ENCODE data around the gene NLRP3.
A peak's percentile ranks its signal among the peaks of the same experiment; 100 is the strongest.

Gene NLRP3

GRCh38 chr1:247409869-247410544 is 6.0 kb upstream of the NLRP3 start:
- ATAC-seq: peak; percentile 78
- DNase-seq (ENCODE audit: low spot score in 2 of 2): peak in 1 of 2 donors; percentile 69
- Mint-ChIP-seq H3K36me3 (no peaks in the 10 kb centered on the region), H3K4me3 (peak overlapping the region; percentile 58), H3K4me1 (peaks cover 37% of the 10 kb centered on the region), H3K27ac (peak overlapping the region; percentile 41), H3K9me3 (no peaks in the 10 kb centered on the region)

- H3K4me1 Mint-ChIP-seq: peaks cover 53% of the 10 kb centered on the region
- H3K27ac Mint-ChIP-seq: no peak overlapping the region
- no peak for DNase-seq (ENCODE audit: low spot score in 2 of 2)
Observed at GRCh38 chr1:247411621-247412327, 4.2 kb upstream of the NLRP3 start.

GRCh38 chr1:247417831-247418230 is 1.9 kb downstream of the NLRP3 start:
- no peaks in the 10 kb centered on the region for H3K36me3 Mint-ChIP-seq
- H3K9me3 Mint-ChIP-seq: no peaks in the 10 kb centered on the region
- peaks cover 51% of the 10 kb centered on the region for H3K4me1 Mint-ChIP-seq
- no peak overlapping the region for H3K27ac Mint-ChIP-seq
- no peak overlapping the region for H3K4me3 Mint-ChIP-seq
- no peak for ATAC-seq
- DNase-seq (ENCODE audit: low spot score in 2 of 2): no peak

More at GRCh38 chr1:247411621-247412327, 4.2 kb upstream of the NLRP3 start:
- ATAC-seq: no peak
- H3K9me3 Mint-ChIP-seq: no peaks in the 10 kb centered on the region
- H3K36me3 Mint-ChIP-seq: no peaks in the 10 kb centered on the region
- H3K4me3 Mint-ChIP-seq: no peak overlapping the region

DNA sequence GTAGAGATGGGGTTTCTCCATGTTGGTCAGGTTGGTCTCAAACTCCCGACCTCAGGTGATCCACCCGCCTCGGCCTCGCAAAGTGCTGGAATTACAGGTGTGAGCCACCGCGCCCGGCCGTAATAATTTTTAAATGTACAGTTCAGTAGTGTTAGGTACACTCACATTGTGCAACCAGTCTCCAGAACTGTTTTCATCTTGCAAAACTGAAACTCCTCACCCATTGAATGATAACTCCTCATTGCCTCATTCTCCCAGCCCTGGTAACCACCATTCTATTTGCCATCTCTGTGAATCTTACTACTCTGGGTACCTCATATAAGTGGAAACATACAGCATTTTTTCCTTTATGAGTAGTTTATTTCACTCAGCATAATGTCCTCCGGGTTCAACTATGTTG is 3.4 kb downstream of the NLRP3 start:
- no peak for ATAC-seq
- Mint-ChIP-seq H3K4me3 (no peak overlapping the region), H3K27ac (no peak overlapping the region)

DNA sequence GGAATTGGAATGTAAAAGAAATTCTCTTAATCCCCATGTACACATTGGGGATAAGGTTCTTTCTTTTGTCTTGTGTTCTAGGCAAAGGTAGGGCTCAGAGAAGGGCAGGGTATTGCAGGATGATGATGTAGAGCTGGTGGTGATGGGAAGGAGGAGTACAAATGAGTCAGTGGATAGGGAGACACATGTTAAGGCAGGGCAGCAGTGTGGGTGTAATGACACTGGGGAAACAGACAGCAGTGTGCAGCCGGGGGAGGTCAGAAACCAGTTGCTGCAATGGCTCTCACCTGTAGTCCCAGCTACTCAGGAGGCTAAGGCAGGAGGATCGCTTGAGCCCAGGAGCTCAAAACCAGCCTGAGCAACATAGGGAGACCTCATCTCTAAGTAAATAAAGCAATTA is 5.1 kb downstream of the NLRP3 start:
- H3K9me3 Mint-ChIP-seq: no peaks in the 10 kb centered on the region
- peaks cover 23% of the 10 kb centered on the region for H3K36me3 Mint-ChIP-seq
- peaks cover 37% of the 10 kb centered on the region for H3K4me1 Mint-ChIP-seq
- H3K27ac Mint-ChIP-seq: no peak overlapping the region
- ATAC-seq (peak; percentile 96), DNase-seq (ENCODE audit: low spot score in 2 of 2) (no peak)
- H3K4me3 Mint-ChIP-seq: no peak overlapping the region

More for the DNA sequence above, 3.4 kb downstream of the NLRP3 start:
- Mint-ChIP-seq H3K9me3 (no peaks in the 10 kb centered on the region), H3K4me1 (peaks cover 51% of the 10 kb centered on the region), H3K36me3 (peaks cover 8% of the 10 kb centered on the region)
- DNase-seq (ENCODE audit: low spot score in 2 of 2): no peak

DNA sequence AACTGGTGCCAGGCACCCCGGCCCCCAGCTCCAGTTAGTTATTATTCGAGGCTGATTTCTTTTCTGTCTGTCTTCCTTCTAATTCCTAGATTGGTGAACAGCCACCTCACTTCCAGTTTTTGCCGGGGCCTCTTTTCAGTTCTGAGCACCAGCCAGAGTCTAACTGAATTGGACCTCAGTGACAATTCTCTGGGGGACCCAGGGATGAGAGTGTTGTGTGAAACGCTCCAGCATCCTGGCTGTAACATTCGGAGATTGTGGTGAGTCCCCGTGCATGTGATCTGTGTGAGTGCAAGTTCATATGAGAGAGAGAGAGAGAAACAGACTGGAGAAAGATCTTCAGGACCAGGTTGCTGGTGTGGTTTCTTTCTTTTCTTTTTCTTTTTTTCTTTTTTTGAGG is 13.5 kb downstream of the NLRP3 start:
- Mint-ChIP-seq H3K9me3 (no peaks in the 10 kb centered on the region), H3K27ac (no peak overlapping the region), H3K4me3 (no peak overlapping the region), H3K36me3 (peaks cover 13% of the 10 kb centered on the region), H3K4me1 (peaks cover 12% of the 10 kb centered on the region)
- ATAC-seq (no peak), DNase-seq (ENCODE audit: low spot score in 2 of 2) (no peak)

- no peak overlapping the region for H3K4me3 Mint-ChIP-seq
- peaks cover 4% of the 10 kb centered on the region for H3K36me3 Mint-ChIP-seq
- H3K9me3 Mint-ChIP-seq: no peaks in the 10 kb centered on the region
- H3K4me1 Mint-ChIP-seq: peaks cover 12% of the 10 kb centered on the region
- ATAC-seq (no peak), DNase-seq (ENCODE audit: low spot score in 2 of 2) (no peak)
- H3K27ac Mint-ChIP-seq: no peak overlapping the region
Observed at GRCh38 chr1:247430434-247430833, 14.5 kb downstream of the NLRP3 start.

DNA sequence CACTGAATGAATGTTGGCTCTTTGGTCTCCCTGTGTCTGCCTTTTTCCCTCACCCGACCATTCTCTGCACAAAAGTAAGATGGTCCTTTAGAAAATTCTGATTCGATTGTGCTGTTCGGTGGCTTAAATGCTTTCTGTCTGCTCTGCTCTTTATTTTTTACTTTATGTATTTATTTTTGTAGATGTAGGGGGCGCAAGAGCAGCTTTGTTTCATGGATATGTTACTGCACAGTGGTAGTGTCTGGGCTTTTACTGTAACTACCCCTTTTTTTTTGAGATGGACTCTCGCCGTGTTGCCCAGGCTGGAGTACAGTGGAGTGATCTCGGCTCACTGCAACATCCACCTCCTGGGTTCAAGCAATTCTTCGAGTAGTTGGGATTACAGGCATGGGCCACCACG is 15.7 kb downstream of the NLRP3 start:
- Mint-ChIP-seq H3K27ac (no peak overlapping the region), H3K4me1 (peaks cover 8% of the 10 kb centered on the region), H3K36me3 (no peaks in the 10 kb centered on the region), H3K4me3 (no peak overlapping the region), H3K9me3 (no peaks in the 10 kb centered on the region)
- ATAC-seq (no peak), DNase-seq (ENCODE audit: low spot score in 2 of 2) (no peak)

GRCh38 chr1:247434005-247434404 is 18.0 kb downstream of the NLRP3 start:
- Mint-ChIP-seq H3K27ac (no peak overlapping the region), H3K4me3 (no peak overlapping the region), H3K4me1 (peaks cover 6% of the 10 kb centered on the region), H3K36me3 (no peaks in the 10 kb centered on the region), H3K9me3 (no peaks in the 10 kb centered on the region)
- DNase-seq (ENCODE audit: low spot score in 2 of 2) (no peak), ATAC-seq (no peak)

GRCh38 chr1:247435030-247435758 is 19.2 kb downstream of the NLRP3 start:
- Mint-ChIP-seq H3K9me3 (no peaks in the 10 kb centered on the region), H3K27ac (no peak overlapping the region), H3K4me3 (no peak overlapping the region), H3K4me1 (peaks cover 10% of the 10 kb centered on the region), H3K36me3 (no peaks in the 10 kb centered on the region)
- no peak for ATAC-seq
- DNase-seq (ENCODE audit: low spot score in 2 of 2): no peak

GRCh38 chr1:247435759-247436147 is 19.8 kb downstream of the NLRP3 start:
- H3K36me3 Mint-ChIP-seq: no peaks in the 10 kb centered on the region
- ATAC-seq: no peak
- no peak overlapping the region for H3K4me3 Mint-ChIP-seq
- H3K4me1 Mint-ChIP-seq: peaks cover 16% of the 10 kb centered on the region
- DNase-seq (ENCODE audit: low spot score in 2 of 2): no peak
- H3K27ac Mint-ChIP-seq: no peak overlapping the region
- no peaks in the 10 kb centered on the region for H3K9me3 Mint-ChIP-seq

DNA sequence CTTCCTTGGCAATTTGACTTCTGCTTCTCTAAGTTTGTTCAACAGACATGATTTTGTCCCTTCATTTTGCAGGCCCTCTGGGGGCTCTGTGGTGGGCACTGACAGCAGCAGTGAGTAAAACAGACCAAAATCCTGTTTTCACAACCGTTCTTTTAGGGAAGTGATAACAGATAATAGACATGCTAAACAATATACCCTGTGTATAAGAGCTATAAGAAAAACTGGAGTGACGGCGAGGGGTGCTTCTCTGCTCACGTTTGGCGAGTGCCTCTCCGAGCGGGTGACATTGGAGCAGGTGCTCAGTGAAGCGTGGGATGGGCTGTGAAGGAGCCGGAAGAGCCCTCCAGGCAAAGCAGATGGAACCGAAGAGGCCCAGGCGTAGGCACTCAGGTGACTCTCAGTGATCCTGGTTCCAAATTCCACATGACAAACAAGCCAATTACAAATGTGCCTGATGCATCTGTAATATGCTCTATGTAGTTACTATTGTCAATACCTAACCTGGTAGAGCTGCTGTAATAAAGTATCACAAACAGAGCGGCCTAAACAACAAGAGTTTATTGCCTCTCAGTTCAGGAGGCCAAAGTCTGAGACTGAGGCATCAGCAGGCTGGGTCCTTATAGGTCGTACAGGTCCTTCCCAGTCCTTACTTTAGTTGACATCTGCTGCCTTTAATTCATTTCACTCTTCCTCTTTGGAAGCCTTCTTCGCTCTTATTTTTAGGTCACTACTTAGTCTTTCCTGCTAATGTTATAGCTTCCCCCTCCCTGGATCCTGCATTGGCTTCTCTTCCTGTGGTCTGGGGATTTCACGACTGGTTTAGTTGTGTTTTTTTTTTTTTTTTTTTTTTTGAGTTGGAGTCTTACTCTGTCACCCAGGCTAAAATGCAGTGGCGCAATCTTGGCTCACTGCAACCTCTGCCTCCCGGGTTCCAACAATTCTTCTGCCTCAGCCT is 21.9 kb downstream of the NLRP3 start:
- H3K36me3 Mint-ChIP-seq: no peaks in the 10 kb centered on the region
- ATAC-seq: no peak
- no peaks in the 10 kb centered on the region for H3K9me3 Mint-ChIP-seq
- no peak for DNase-seq (ENCODE audit: low spot score in 2 of 2)
- peak overlapping the region; percentile 64 for H3K27ac Mint-ChIP-seq
- no peak overlapping the region for H3K4me3 Mint-ChIP-seq
- peaks cover 16% of the 10 kb centered on the region for H3K4me1 Mint-ChIP-seq

GRCh38 chr1:247440001-247440620 is 24.1 kb downstream of the NLRP3 start:
- ATAC-seq (peak; percentile 94), DNase-seq (ENCODE audit: low spot score in 2 of 2) (no peak)
- H3K4me3 Mint-ChIP-seq: no peak overlapping the region
- peak overlapping the region; percentile 21 for H3K27ac Mint-ChIP-seq
- H3K9me3 Mint-ChIP-seq: no peaks in the 10 kb centered on the region
- H3K36me3 Mint-ChIP-seq: no peaks in the 10 kb centered on the region
- H3K4me1 Mint-ChIP-seq: peaks cover 16% of the 10 kb centered on the region

- H3K4me1 Mint-ChIP-seq: peaks cover 16% of the 10 kb centered on the region
- DNase-seq (ENCODE audit: low spot score in 2 of 2) (no peak), ATAC-seq (no peak)
- no peaks in the 10 kb centered on the region for H3K9me3 Mint-ChIP-seq
- H3K27ac Mint-ChIP-seq: no peak overlapping the region
- no peaks in the 10 kb centered on the region for H3K36me3 Mint-ChIP-seq
- H3K4me3 Mint-ChIP-seq: no peak overlapping the region
Observed at GRCh38 chr1:247441606-247442005, 25.6 kb downstream of the NLRP3 start.

Measured in stimulated activated effector memory CD8-positive, alpha-beta T cell treated with anti-CD3 and anti-CD28 coated beads, Interleukin-12 subunit alpha, Interleukin-12 subunit beta, amount 100 ng/mL, for 72 hours (primary cell).